Effector memory CD4-positive, alpha-beta T cell (primary cell): ENCODE results near the gene LMBR1L.

Experiments
- DNase-seq, 3 donors: peaks; one replicate each; pipeline ENCODE4 v3.0.0-alpha.2; 2020
- H3K27ac ChIP-seq: 2 replicates; pipeline ENCODE4 v1.7.0; 2013; ENCODE audit warnings: mild to moderate bottlenecking, low read length, moderate library complexity; ENCODE audit not compliant: insufficient read depth, poor library complexity, severe bottlenecking
- H3K27me3 ChIP-seq: replicated peaks from 2 replicates; pipeline ENCODE4 v1.7.0; 2013; ENCODE audit warnings: mild to moderate bottlenecking, low read length; ENCODE audit not compliant: insufficient read depth, control insufficient read depth, poor library complexity, severe bottlenecking
- H3K36me3 ChIP-seq: 2 replicates; pipeline ENCODE4 v1.7.0; 2013; ENCODE audit warnings: mild to moderate bottlenecking, low read length, moderate library complexity; ENCODE audit not compliant: control insufficient read depth, insufficient read depth
- H3K4me1 ChIP-seq: 2 replicates; pipeline ENCODE4 v1.7.0; 2013; ENCODE audit warnings: low read length, mild to moderate bottlenecking; ENCODE audit not compliant: control insufficient read depth, insufficient read depth, poor library complexity, severe bottlenecking
- H3K4me3 ChIP-seq: 2 replicates; pipeline ENCODE4 v1.7.0; 2013; ENCODE audit warnings: low read length, low read depth, mild to moderate bottlenecking; ENCODE audit not compliant: insufficient read depth, poor library complexity, severe bottlenecking
- H3K9me3 ChIP-seq: 2 replicates; pipeline ENCODE4 v1.7.0; 2013; ENCODE audit warnings: mild to moderate bottlenecking, low read length, moderate library complexity; ENCODE audit not compliant: control insufficient read depth

Gene LMBR1L

GRCh38 chr12:49088150-49088931 is 22.3 kb downstream of the LMBR1L start:
- no peaks in the 10 kb centered on the region for H3K9me3 ChIP-seq
- H3K27ac ChIP-seq: no peak overlapping the region
- H3K4me1 ChIP-seq: peaks cover 36% of the 10 kb centered on the region
- H3K4me3 ChIP-seq: no peak overlapping the region
- peak in 2 of 3 donors; percentile 44 to 58 for DNase-seq
- no peaks in the 10 kb centered on the region for H3K36me3 ChIP-seq
- peaks cover 41% of the 10 kb centered on the region for H3K27me3 ChIP-seq

- H3K27ac ChIP-seq: no peak overlapping the region
- no peak overlapping the region for H3K4me3 ChIP-seq
- H3K4me1 ChIP-seq: peaks cover 28% of the 10 kb centered on the region
- H3K9me3 ChIP-seq: no peaks in the 10 kb centered on the region
- H3K27me3 ChIP-seq: peaks cover 20% of the 10 kb centered on the region
- no peak for DNase-seq
- H3K36me3 ChIP-seq: no peaks in the 10 kb centered on the region
These were observed 24.5 kb downstream of the LMBR1L start for GRCh38 chr12:49086116-49086515.

GRCh38 chr12:49084438-49084837 is 26.2 kb downstream of the LMBR1L start:
- Histone ChIP-seq H3K27me3 (peaks cover 4% of the 10 kb centered on the region), H3K4me1 (peaks cover 18% of the 10 kb centered on the region), H3K36me3 (no peaks in the 10 kb centered on the region), H3K9me3 (no peaks in the 10 kb centered on the region), H3K4me3 (no peak overlapping the region), H3K27ac (no peak overlapping the region)
- no peak for DNase-seq

GRCh38 chr12:49079793-49080192 is 30.9 kb downstream of the LMBR1L start:
- H3K9me3 ChIP-seq: no peaks in the 10 kb centered on the region
- H3K36me3 ChIP-seq: no peaks in the 10 kb centered on the region
- H3K4me3 ChIP-seq: no peak overlapping the region
- H3K4me1 ChIP-seq: no peaks in the 10 kb centered on the region
- H3K27ac ChIP-seq: no peak overlapping the region
- no peaks in the 10 kb centered on the region for H3K27me3 ChIP-seq
- DNase-seq: no peak

- H3K36me3 ChIP-seq: peaks cover 2% of the 10 kb centered on the region
- no peaks in the 10 kb centered on the region for H3K9me3 ChIP-seq
- H3K4me1 ChIP-seq: peaks cover 10% of the 10 kb centered on the region
- no peak overlapping the region for H3K27ac ChIP-seq
- H3K27me3 ChIP-seq: no peaks in the 10 kb centered on the region
- DNase-seq: no peak
- no peak overlapping the region for H3K4me3 ChIP-seq
These were observed 39.7 kb downstream of the LMBR1L start for GRCh38 chr12:49070971-49071370.

GRCh38 chr12:49069507-49070346 is 40.9 kb downstream of the LMBR1L start, which contains the start of gene RHEBL1:
Gene RHEBL1 (minus strand): TSS chr12:49069979. CDS start chr12:49069785, 194 bp downstream.
- Histone ChIP-seq H3K36me3 (peaks cover 2% of the 10 kb centered on the region), H3K27ac (peak within 1 kb of the TSS; percentile 72), H3K27me3 (no peaks in the 10 kb centered on the region), H3K9me3 (no peaks in the 10 kb centered on the region), H3K4me3 (peak within 1 kb of the TSS; percentile 98), H3K4me1 (peaks cover 10% of the 10 kb centered on the region)
- peak; percentile 98 to 99 (median 98) for DNase-seq

- Histone ChIP-seq H3K4me1 (peaks cover 10% of the 10 kb centered on the region), H3K27me3 (no peaks in the 10 kb centered on the region), H3K4me3 (peak overlapping the region; percentile 98), H3K9me3 (no peaks in the 10 kb centered on the region), H3K36me3 (peaks cover 2% of the 10 kb centered on the region), H3K27ac (peak overlapping the region; percentile 72)
- DNase-seq: no peak
These were observed 41.7 kb downstream of the LMBR1L start for GRCh38 chr12:49068879-49069506.

- H3K4me3 ChIP-seq: no peak overlapping the region
- no peaks in the 10 kb centered on the region for H3K9me3 ChIP-seq
- H3K27me3 ChIP-seq: no peaks in the 10 kb centered on the region
- no peak for DNase-seq
- peaks cover 12% of the 10 kb centered on the region for H3K4me1 ChIP-seq
- H3K27ac ChIP-seq: no peak overlapping the region
- H3K36me3 ChIP-seq: peaks cover 2% of the 10 kb centered on the region
These were observed 44.5 kb downstream of the LMBR1L start for GRCh38 chr12:49066120-49066519.

- Histone ChIP-seq H3K4me3 (no peak overlapping the region), H3K27me3 (no peaks in the 10 kb centered on the region), H3K27ac (no peak overlapping the region), H3K4me1 (peaks cover 12% of the 10 kb centered on the region), H3K36me3 (peaks cover 2% of the 10 kb centered on the region), H3K9me3 (no peaks in the 10 kb centered on the region)
- no peak for DNase-seq
These were observed 45.9 kb downstream of the LMBR1L start for GRCh38 chr12:49064767-49065152.
